ENCODE measurements around the gene FKBP9. TPM values are rescaled to one million over a fixed set of nuclear protein-coding genes. Genes with fewer than 3 reads are reported as not detected.
"Not testable (repeated sequence)": the region's sequence is repeated elsewhere in the genome, so short reads cannot be mapped to it uniquely, and the experiment has no call there.

Gene FKBP9
- total RNA-seq, 1 experiment from 2014 or later, result 160 TPM

DNA sequence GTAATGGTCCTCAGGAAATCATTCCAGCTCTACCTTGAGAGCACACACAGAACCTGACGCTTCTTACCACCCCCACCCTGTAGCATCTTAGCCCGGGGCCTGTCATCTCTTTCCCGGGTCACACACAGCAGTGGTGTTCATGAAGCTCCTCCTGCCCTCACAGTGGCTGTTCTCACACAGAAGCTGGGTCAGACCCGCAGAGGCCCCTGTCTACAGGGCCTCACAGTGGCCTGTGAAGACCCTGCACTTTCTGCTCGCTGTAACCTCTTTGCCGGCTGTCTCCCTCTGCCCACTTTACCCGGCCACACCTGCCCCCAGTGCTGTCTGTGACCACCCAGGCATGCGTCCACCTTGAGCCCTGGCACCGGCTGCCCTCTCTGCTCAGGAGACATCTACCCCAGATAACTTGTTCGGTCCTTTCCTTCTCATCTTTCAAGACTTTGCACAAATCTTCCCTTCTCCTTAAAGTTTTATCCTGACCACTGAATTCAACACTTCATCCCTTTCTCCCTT is 46.9 kb downstream of the FKBP9 start:
- H3K36me3 Mint-ChIP-seq (ENCODE audit: insufficient read depth, unreplicated experiment); DNase-seq; CTCF ChIA-PET; BruUV-seq (replicated peaks); H3K4me3 Mint-ChIP-seq (ENCODE audit: low read depth, unreplicated experiment); H3K9me3 Mint-ChIP-seq (ENCODE audit: low read depth, unreplicated experiment); H3K27ac Mint-ChIP-seq (ENCODE audit: unreplicated experiment); intact Hi-C loops (cut with micrococcal nuclease; ENCODE audit: unreplicated experiment); H3K27me3 Mint-ChIP-seq (ENCODE audit: unreplicated experiment); H3K4me1 Mint-ChIP-seq (ENCODE audit: low read depth, unreplicated experiment): not testable (repeated sequence)

DNA sequence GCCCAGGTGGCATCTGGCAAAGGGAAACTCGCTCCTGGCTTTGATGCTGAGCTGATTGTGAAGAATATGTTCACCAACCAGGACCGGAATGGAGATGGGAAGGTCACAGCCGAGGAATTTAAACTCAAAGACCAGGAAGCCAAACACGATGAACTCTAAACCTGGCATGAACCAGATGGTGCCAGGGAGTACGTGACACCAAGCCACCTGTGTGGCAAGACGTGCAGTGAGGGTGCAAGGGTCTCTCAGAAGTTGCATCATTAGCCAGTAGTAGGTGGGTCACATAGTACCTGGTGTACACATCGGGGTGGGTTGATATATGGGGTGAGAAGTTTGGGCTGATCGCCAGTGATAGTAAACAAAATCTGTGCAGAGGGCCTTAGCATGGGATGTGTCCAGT is 48.0 kb downstream of the FKBP9 start:
- CTCF ChIA-PET; BruUV-seq (replicated peaks); intact Hi-C loops (cut with micrococcal nuclease; ENCODE audit: unreplicated experiment); H3K27ac Mint-ChIP-seq (ENCODE audit: unreplicated experiment); H3K27me3 Mint-ChIP-seq (ENCODE audit: unreplicated experiment); H3K4me3 Mint-ChIP-seq (ENCODE audit: low read depth, unreplicated experiment); H3K9me3 Mint-ChIP-seq (ENCODE audit: low read depth, unreplicated experiment); DNase-seq; H3K4me1 Mint-ChIP-seq (ENCODE audit: low read depth, unreplicated experiment): not testable (repeated sequence)
- peaks cover 12% of the 10 kb centered on the region for H3K36me3 Mint-ChIP-seq (ENCODE audit: insufficient read depth, unreplicated experiment)

DNA sequence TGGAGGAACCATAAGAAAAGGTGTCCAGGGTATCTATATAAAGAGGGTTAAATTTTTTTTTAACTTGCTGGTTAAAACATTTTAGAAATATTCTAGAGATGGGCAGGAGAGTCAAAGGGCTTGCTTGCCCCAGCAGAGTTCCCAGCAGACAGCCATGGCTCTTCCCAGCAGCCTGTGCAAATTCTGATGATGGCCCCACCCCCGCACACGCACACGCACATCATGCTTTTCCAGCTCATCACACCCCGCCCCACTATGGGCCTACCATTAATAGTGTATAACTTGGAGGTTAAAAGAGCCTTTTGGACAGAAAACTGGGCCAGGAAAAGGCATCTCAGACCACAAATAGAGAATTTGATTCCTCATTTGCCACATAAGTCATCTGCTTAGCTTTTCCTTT is 48.5 kb downstream of the FKBP9 start:
- H3K4me3 Mint-ChIP-seq (ENCODE audit: low read depth, unreplicated experiment); DNase-seq; BruUV-seq (replicated peaks); intact Hi-C loops (cut with micrococcal nuclease; ENCODE audit: unreplicated experiment); H3K9me3 Mint-ChIP-seq (ENCODE audit: low read depth, unreplicated experiment); CTCF ChIA-PET; H3K27me3 Mint-ChIP-seq (ENCODE audit: unreplicated experiment); H3K27ac Mint-ChIP-seq (ENCODE audit: unreplicated experiment); H3K4me1 Mint-ChIP-seq (ENCODE audit: low read depth, unreplicated experiment): not testable (repeated sequence)
- H3K36me3 Mint-ChIP-seq (ENCODE audit: insufficient read depth, unreplicated experiment), result peaks cover 17% of the 10 kb centered on the region

GRCh38 chr7:33009734-33010133 is 52.5 kb downstream of the FKBP9 start:
- Mint-ChIP-seq H3K36me3 (ENCODE audit: insufficient read depth, unreplicated experiment) (peaks cover 32% of the 10 kb centered on the region), H3K27ac (ENCODE audit: unreplicated experiment) (no peak overlapping the region), H3K4me1 (ENCODE audit: low read depth, unreplicated experiment) (no peaks in the 10 kb centered on the region), H3K27me3 (ENCODE audit: unreplicated experiment) (no peaks in the 10 kb centered on the region), H3K9me3 (ENCODE audit: low read depth, unreplicated experiment) (no peaks in the 10 kb centered on the region), H3K4me3 (ENCODE audit: low read depth, unreplicated experiment) (no peak overlapping the region)
- intact Hi-C loops (cut with micrococcal nuclease; ENCODE audit: unreplicated experiment), result no loop called here
- CTCF ChIA-PET, result interaction anchor here (0.5 kb wide), 1 partner anchor 1943 kb away, joined by 6 read pairs; no protein-coding TSS in a partner anchor
- BruUV-seq (replicated peaks), result no TSS peak
- DNase-seq, result no peak
- TF ChIP-seq CTCF (IDR thresholded peaks at IDR 0.05; ENCODE audit: unreplicated experiment), result no peak

DNA sequence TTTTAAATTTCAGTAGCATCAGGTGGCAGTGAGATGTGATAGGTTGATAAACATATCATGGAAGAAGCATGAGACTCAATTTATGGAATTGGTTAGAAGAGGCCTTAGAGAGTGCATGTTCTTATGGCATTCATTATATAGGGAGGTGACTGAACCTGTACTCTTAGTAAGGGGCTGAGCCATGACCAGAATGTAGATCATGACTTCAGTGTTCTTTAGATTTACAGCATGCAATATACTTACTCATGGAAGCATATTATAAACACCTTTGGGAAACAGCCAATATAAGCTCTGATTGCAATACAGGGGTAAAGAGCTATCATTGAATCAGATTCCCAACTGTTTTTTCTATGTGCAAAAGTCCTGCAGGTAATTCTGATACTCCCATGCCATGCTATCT is 55.1 kb downstream of the FKBP9 start:
- no peak for TF ChIP-seq CTCF (IDR thresholded peaks at IDR 0.05; ENCODE audit: unreplicated experiment)
- DNase-seq, result no peak
- intact Hi-C loops (cut with micrococcal nuclease; ENCODE audit: unreplicated experiment), result no loop called here
- CTCF ChIA-PET, result interaction anchor here (0.6 to 0.7 kb wide), 2 partner anchors 27 to 214 kb away, joined by 3 to 4 read pairs; no protein-coding TSS in a partner anchor
- H3K27ac Mint-ChIP-seq (ENCODE audit: unreplicated experiment), result no peak overlapping the region
- no peaks in the 10 kb centered on the region for H3K9me3 Mint-ChIP-seq (ENCODE audit: low read depth, unreplicated experiment)
- H3K4me1 Mint-ChIP-seq (ENCODE audit: low read depth, unreplicated experiment), result no peaks in the 10 kb centered on the region
- H3K36me3 Mint-ChIP-seq (ENCODE audit: insufficient read depth, unreplicated experiment), result peaks cover 40% of the 10 kb centered on the region
- H3K4me3 Mint-ChIP-seq (ENCODE audit: low read depth, unreplicated experiment), result no peak overlapping the region
- no TSS peak for BruUV-seq (replicated peaks)
- H3K27me3 Mint-ChIP-seq (ENCODE audit: unreplicated experiment), result no peaks in the 10 kb centered on the region

DNA sequence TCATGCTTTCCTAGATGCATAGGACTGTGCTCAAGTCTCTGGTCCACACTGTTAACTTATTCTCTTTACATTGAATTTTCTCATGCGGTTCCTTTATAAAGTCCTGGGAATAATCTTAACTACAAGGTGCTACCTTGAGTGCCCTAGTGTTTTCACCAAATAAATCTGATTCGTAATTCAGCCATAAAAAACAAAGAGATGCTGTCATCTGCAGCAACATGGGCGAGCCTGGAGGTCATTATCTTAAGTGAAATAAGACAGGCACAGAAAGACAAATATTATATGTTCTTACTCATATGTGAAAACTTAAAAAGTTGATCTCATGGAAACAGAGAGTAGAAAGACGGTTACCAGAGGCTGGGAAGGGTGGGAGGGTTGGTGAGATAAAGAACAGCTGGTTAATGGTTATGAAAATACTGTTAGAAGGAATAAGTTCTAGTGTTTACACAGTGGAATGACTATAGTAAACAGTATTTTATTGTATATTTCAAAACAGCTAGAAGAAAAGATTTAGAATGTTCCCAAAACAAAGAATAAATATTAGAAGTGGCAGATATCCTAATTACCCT is 67.0 kb downstream of the FKBP9 start:
- CTCF ChIA-PET, result no interaction called here
- peaks cover 36% of the 10 kb centered on the region for H3K36me3 Mint-ChIP-seq (ENCODE audit: insufficient read depth, unreplicated experiment)
- no peaks in the 10 kb centered on the region for H3K9me3 Mint-ChIP-seq (ENCODE audit: low read depth, unreplicated experiment)
- no peaks in the 10 kb centered on the region for H3K27me3 Mint-ChIP-seq (ENCODE audit: unreplicated experiment)
- H3K4me3 Mint-ChIP-seq (ENCODE audit: low read depth, unreplicated experiment), result no peak overlapping the region
- no peaks in the 10 kb centered on the region for H3K4me1 Mint-ChIP-seq (ENCODE audit: low read depth, unreplicated experiment)
- TF ChIP-seq CTCF (IDR thresholded peaks at IDR 0.05; ENCODE audit: unreplicated experiment), result no peak
- no peak overlapping the region for H3K27ac Mint-ChIP-seq (ENCODE audit: unreplicated experiment)
- BruUV-seq (replicated peaks), result no TSS peak
- intact Hi-C loops (cut with micrococcal nuclease; ENCODE audit: unreplicated experiment), result no loop called here
- no peak for DNase-seq

Data from Calu3 (cell line).